Colonic mucosa (tissue), 4 donors: ENCODE measurements around the gene USP17L28. TPM values are rescaled to one million over a fixed set of nuclear protein-coding genes. Genes with fewer than 3 reads are reported as not detected.
"Not testable (repeated sequence)": the region's sequence is repeated elsewhere in the genome, so short reads cannot be mapped to it uniquely, and the experiment has no call there.

Experiments
- DNase-seq: peaks from one replicate; pipeline ENCODE4 v3.0.0-alpha.2; 2020
- H3K27ac ChIP-seq: fragments of 200-600 bp; one replicate; pipeline ENCODE4 v1.8.0; 2021
- H3K27me3 ChIP-seq: fragments of 200-600 bp; one replicate; pipeline ENCODE4 v1.8.0; 2021
- H3K36me3 ChIP-seq: fragments of 200-600 bp; one replicate; pipeline ENCODE4 v1.8.0; 2021
- H3K4me1 ChIP-seq: fragments of 200-600 bp; one replicate; pipeline ENCODE4 v1.8.0; 2021; ENCODE audit warnings: mild to moderate bottlenecking
- H3K4me3 ChIP-seq: fragments of 200-600 bp; one replicate; pipeline ENCODE4 v1.8.0; 2021
- H3K9ac ChIP-seq, 2 donors: one replicate each; pipeline ENCODE4 v1.7.0; 2013; ENCODE audit warnings: control low read depth in 2 of 2, low read depth in 2 of 2, low read length in 2 of 2
- H3K9me3 ChIP-seq: fragments of 200-600 bp; one replicate; pipeline ENCODE4 v1.8.0; 2021
- CTCF ChIP-seq: fragments of 200-600 bp; IDR thresholded peaks from one replicate; pipeline ENCODE4 v1.8.0; 2022; ENCODE audit warnings: antibody characterized with exemption, mild to moderate bottlenecking
- intact Hi-C: fragments of 100-400 bp; cut with DNase I; formaldehyde crosslinking; loops from one replicate; pipeline ENCODE4 v1.14.1; 2022
- total RNA-seq, 2 donors: library from RNA; stranded (reverse); fragmentation: NEBNext Ultra II Directional in 1 of 2; extraction: Animal tissue kit (Norgen Biotek cat#: 25700) in 1 of 2; gene quantifications; one replicate each; pipeline ENCODE4 v1.2.1, GENCODE V29; 2021
- donor health status: healthy.
- donor health status: DM: no; HTN: no; CAD: no.
- donor health status: DM: no; HTN: no; CAD: no.

USP17L28 gene
- total RNA-seq, 2 donors from 2014 or later, result not detected

- DNase-seq, result peak; percentile 42
- intact Hi-C loops, H3K27me3 ChIP-seq, H3K9me3 ChIP-seq, H3K36me3 ChIP-seq, H3K27ac ChIP-seq, H3K4me1 ChIP-seq: not testable (repeated sequence)
- TF ChIP-seq CTCF, result peak; percentile 61
- Histone ChIP-seq H3K9ac (peak overlapping the region; percentile 12 to 56), H3K4me3 (peak overlapping the region; percentile 43)
Measured at GRCh38 chr4:9381012-9381534, 32.4 kb downstream of the USP17L28 start.

- no peak for DNase-seq
- Histone ChIP-seq H3K4me3 (no peak overlapping the region), H3K9ac (no peak overlapping the region), H3K27me3 (no peaks in the 10 kb centered on the region), H3K4me1 (no peaks in the 10 kb centered on the region), H3K27ac (no peak overlapping the region), H3K36me3 (no peaks in the 10 kb centered on the region), H3K9me3 (no peaks in the 10 kb centered on the region)
- intact Hi-C loops, result no loop called here
- no peak for TF ChIP-seq CTCF
Measured at GRCh38 chr4:9384126-9384525, 35.4 kb downstream of the USP17L28 start.

- H3K36me3 ChIP-seq, H3K9ac ChIP-seq, H3K27me3 ChIP-seq, DNase-seq, H3K27ac ChIP-seq, intact Hi-C loops, H3K4me3 ChIP-seq, H3K4me1 ChIP-seq, H3K9me3 ChIP-seq: not testable (repeated sequence)
Measured at GRCh38 chr4:9389001-9389400, 40.3 kb downstream of the USP17L28 start.

Other genes with a start within 250 kb of the USP17L28 start
- not detected for gene FAM90A26, start 178.5 kb upstream of the USP17L28 start, total RNA-seq
- not detected for gene USP17L10, start 138.2 kb upstream of the USP17L28 start, total RNA-seq
- gene USP17L11, start 133.5 kb upstream of the USP17L28 start, total RNA-seq, result not detected
- gene USP17L12, start 128.7 kb upstream of the USP17L28 start, total RNA-seq, result not detected
- not detected for gene USP17L13, start 124.0 kb upstream of the USP17L28 start, total RNA-seq
- gene USP17L15, start 114.5 kb upstream of the USP17L28 start, total RNA-seq, result not detected
- not detected for gene USP17L17, start 105.0 kb upstream of the USP17L28 start, total RNA-seq
- not detected for gene USP17L18, start 100.3 kb upstream of the USP17L28 start, total RNA-seq
- gene USP17L19, start 95.5 kb upstream of the USP17L28 start, total RNA-seq, result not detected
- not detected for gene USP17L20, start 90.8 kb upstream of the USP17L28 start, total RNA-seq
- not detected for gene USP17L21, start 86.0 kb upstream of the USP17L28 start, total RNA-seq
- not detected for gene USP17L22, start 81.3 kb upstream of the USP17L28 start, total RNA-seq
- gene USP17L24, start 23.7 kb upstream of the USP17L28 start, total RNA-seq, result not detected
- not detected for gene USP17L25, start 19.0 kb upstream of the USP17L28 start, total RNA-seq
- gene USP17L26, start 14.2 kb upstream of the USP17L28 start, total RNA-seq, result not detected
- not detected for gene USP17L5, start 9.5 kb upstream of the USP17L28 start, total RNA-seq
- gene USP17L27, start 4.7 kb upstream of the USP17L28 start, total RNA-seq, result not detected
- not detected for gene USP17L29, start 4.7 kb downstream of the USP17L28 start, total RNA-seq
- gene USP17L30, start 14.2 kb downstream of the USP17L28 start, total RNA-seq, result not detected
- not detected for gene DEFB131A, start 95.5 kb downstream of the USP17L28 start, total RNA-seq